Activated gamma-delta T cell treated with Interleukin-2 at 50 U/mL for 16 hours (primary cell): Measurements from ENCODE around the gene CDK4.
"Not testable (repeated sequence)": the region's sequence is repeated elsewhere in the genome, so short reads cannot be mapped to it uniquely, and the experiment has no call there.

Source experiments
- DNase-seq: peaks from one replicate; pipeline ENCODE4 v3.0.0-alpha.2; 2020

CDK4 gene

GRCh38 chr12:57724003-57724935 is 27.8 kb downstream of the CDK4 start:
- DNase-seq: no peak

DNA sequence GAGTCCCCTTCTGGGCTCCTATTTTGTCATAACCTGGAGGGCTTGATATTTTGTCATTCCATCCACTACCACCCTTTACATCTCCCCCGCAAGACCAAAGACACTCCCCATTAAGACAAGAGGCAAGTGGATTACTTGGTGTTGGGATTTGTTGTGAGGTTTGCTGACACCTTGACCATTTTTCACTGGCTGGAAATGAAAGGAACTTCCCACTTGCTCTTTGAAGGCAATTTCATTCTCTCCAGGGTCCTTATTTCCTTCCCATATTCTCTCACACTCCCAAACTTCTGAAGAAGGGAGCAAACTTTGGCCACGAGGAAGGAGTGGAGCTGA is 28.5 kb downstream of the CDK4 start:
- no peak for DNase-seq

- no peak for DNase-seq
Observed at GRCh38 chr12:57722716-57723629, 29.1 kb downstream of the CDK4 start.

DNA sequence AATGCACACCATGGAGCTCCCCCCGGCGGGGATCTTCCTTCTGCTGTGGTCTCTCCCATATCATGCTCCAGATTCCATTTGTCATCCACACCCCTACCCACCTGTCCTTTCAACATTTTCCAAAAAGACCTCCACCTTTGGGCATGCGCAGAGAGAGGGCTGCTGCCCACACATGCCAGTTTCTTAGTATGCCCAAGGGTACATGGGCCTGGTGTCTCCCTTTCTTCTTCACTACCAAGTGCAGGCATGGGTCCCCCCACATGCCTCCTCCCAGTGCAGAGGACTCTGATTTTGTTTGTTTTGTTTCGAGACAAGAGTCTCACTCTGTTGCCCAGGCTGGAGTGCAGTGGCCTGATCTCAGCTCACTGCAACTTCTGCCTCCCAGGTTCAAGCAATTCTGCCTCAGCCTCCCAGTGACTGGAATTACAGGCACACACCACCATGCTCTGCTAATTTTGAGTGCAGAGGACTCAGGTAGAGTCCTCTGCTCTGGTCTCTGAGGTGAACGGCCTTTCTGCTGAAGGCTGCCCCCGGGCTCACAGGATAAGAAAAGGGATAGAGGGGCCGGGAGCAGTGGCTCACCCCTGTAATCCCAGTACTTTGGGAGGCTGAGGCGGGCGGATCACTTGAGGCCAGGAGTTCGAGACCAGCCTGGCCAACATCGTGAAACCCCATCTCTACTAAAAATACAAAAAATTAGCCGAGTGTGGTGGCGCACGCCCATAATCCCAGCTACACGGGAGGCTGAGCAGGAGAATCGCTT is 30.1 kb downstream of the CDK4 start:
- DNase-seq: not testable (repeated sequence)

DNA sequence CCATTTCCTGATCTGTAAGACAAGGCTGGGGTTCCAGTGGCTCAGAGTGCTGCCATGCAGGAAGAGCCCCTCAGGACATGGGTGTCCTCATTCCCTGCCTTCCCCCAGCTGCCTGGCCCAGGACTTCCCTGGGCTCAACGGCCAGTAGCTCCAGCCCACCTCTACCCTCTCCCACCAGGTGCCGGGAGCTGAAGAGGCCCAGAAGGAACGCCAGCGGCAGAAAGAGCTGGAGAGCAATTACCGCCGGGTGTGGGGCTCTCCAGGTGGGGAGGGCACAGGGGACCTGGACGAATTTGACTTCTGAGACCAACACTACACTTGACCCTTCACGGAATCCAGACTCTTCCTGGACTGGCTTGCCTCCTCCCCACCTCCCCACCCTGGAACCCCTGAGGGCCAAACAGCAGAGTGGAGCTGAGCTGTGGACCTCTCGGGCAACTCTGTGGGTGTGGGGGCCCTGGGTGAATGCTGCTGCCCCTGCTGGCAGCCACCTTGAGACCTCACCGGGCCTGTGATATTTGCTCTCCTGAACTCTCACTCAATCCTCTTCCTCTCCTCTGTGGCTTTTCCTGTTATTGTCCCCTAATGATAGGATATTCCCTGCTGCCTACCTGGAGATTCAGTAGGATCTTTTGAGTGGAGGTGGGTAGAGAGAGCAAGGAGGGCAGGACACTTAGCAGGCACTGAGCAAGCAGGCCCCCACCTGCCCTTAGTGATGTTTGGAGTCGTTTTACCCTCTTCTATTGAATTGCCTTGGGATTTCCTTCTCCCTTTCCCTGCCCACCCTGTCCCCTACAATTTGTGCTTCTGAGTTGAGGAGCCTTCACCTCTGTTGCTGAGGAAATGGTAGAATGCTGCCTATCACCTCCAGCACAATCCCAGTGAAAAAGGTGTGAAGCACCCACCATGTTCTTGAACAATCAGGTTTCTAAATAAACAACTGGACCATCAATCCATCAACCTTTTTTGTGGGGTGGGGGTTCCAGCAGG is 31.2 kb downstream of the CDK4 start:
- DNase-seq: no peak

DNA sequence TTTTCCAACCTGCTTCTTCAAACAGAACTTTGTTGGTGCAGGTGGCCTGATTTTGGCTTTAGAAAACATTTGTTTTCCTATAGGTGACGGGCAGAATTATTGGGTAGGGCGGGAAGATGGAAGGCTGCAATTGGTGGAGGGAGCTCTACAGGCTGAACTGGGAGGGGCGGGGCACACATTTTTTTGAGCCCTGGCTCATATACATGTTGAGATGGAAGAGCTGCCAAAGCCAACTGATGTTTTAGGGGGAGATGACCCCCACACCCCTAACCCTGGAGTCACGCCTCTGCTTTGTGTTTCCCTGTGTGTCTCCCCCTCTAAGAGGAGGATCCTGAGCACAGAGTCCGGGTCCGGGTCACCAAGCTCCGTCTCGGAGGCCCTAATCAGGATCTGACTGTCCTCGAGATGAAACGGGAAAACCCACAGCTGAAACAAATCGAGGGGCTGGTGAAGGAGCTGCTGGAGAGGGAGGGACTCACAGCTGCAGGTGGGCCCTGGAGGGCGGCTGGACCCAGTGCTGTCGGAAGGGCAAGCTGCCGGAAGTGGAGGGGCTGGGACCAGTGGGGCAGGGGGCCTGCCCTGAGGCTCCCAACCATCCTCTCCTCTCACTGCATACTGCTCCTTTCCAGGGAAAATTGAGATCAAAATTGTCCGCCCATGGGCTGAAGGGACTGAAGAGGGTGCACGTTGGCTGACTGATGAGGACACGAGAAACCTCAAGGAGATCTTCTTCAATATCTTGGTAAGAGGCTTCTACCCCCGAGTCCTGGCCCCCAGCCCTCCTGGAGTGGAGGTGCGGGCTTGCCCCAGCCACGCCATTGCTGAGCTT is 32.1 kb downstream of the CDK4 start:
- DNase-seq: no peak

- DNase-seq: no peak
Observed at GRCh38 chr12:57718641-57719528, 33.2 kb downstream of the CDK4 start.

DNA sequence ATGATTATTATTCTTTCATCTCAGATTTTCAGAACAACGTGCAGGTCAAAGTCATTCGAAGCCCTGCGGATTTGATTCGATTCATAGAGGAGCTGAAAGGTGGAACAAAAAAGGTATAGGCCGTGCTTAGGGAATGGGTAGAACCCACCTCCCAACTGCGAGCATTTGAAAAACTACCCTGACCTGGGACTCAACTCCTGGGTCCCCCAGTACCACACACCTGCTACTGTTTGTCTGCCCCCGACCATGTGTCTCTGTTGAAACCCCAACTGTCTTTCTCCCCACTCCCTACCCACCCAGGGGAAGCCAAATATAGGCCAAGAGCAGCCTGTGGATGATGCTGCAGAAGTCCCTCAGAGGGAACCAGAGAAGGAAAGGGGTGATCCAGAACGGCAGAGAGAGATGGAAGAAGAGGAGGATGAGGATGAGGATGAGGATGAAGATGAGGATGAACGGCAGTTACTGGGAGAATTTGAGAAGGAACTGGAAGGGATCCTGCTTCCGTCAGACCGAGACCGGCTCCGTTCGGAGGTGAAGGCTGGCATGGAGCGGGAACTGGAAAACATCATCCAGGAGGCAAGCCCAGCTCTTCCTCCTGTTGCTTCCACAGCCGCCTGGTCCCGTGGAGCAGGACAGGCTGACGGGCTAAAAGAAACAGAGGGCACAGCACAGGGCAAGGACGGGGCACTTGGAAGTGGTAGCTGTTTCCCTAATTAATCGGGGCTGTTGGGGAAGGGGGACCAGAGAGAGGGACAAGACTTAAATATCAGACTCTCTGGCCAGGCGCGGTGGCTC is 34.1 kb downstream of the CDK4 start:
- no peak for DNase-seq

- no peak for DNase-seq
Observed at GRCh38 chr12:57717131-57717530, 35.0 kb downstream of the CDK4 start.

DNA sequence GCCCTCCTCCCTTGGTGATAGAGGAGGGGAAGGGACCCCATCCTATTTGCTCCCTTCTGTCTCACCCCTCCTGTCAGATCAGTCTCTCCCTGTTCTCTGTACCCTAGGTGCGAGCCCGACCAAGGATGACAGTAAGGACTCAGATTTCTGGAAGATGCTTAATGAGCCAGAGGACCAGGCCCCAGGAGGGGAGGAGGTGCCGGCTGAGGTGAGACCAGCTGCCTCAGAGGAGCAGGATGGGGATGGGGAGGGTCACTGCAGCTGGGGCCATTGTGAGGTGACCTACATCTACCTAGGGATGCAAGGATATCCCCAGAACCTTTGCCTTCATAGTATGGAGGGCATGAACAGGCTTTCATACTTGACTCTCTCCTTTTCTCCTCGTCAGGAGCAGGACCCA is 35.8 kb downstream of the CDK4 start:
- DNase-seq: no peak

DNA sequence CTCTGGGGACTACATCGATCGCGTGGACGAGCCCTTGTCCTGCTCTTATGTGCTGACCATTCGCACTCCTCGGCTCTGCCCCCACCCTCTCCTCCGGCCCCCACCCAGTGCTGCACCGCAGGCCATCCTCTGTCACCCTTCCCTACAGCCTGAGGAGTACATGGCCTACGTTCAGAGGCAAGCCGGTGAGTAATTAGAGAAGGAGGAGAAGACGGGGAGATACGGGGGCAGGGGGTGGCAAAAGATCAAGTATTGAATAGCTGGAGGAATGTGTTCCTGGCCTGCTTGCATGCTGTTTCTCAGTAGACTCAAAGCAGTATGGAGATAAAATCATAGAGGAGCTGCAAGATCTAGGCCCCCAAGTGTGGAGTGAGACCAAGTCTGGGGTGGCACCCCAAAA is 36.3 kb downstream of the CDK4 start:
- DNase-seq: no peak

- not testable (repeated sequence) for DNase-seq
Observed at GRCh38 chr12:57715036-57715748, 36.9 kb downstream of the CDK4 start.

- no peak for DNase-seq
Observed at GRCh38 chr12:57713209-57713608, 38.9 kb downstream of the CDK4 start.

DNA sequence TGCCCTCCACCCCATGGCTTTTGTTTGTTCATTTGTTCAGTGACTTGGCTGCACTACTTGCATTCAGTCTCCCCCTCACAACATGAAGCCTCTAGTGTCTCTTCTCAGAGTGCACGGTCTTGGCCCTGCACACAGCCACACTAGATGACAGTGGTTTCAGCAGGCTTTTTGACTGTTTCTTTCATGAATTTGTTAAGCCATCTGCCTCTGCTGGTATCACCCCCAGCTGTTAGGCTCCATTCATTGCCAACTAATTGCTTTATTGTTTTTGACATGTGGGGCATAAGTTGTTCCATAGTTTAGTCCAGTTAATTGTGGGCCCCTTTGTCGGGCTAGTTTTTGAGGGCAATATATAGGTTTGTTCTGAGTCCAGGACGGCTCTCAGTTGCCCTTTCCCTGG is 39.4 kb downstream of the CDK4 start:
- DNase-seq: no peak

DNA sequence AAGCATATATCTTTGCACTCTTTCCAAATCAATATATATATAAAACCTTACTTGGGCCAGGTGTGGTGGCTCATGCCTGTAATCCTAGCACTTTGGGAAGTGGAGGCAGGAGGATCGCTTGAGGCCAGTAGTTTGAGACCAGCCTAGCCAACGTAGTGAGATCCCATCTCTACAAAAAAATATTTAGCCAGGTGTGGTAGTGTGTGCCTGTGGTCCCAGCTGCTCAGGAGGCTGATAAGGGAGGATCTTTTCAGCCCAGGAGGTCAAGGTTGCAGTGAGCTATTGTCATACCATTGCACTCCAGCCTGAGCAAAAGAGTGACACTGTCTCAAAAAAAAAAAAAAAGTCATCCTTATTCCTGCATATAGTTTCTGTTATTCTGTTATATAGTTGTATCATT is 43.8 kb downstream of the CDK4 start:
- DNase-seq: no peak

DNA sequence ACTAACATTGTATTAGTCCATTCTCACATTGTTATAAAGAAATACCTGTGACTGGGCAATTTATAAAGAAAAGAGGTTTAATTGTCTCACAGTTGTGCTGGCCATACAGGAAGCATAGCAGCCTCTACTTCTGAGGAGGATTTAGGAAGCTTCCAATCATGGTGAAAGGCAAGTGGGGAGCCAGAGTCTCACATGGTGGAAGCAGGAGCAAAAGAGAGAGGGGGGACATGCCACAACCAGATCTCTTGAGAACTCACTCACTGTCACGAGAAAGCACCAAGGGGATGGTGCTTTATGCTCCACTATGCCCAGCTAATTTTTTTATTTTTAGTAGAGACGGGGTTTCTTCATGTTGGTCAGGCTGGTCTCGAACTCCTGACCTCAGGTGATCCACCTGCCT is 44.9 kb downstream of the CDK4 start:
- DNase-seq: no peak

GRCh38 chr12:57700317-57700716 is 51.8 kb downstream of the CDK4 start:
- no peak for DNase-seq

- DNase-seq: no peak
Observed at GRCh38 chr12:57698414-57698813, 53.7 kb downstream of the CDK4 start.
